Retinal pigment epithelial cell (primary cell): Measurements from ENCODE around the gene SP1.

ENCODE experiments used
- DNase-seq: peaks from one replicate; pipeline ENCODE4 v3.0.0-alpha.2; 2010; ENCODE audit warnings: low read depth
- H3K4me3 ChIP-seq: 2 replicates; pipeline ENCODE4 v1.5.1; 2011; ENCODE audit warnings: mild to moderate bottlenecking, low read length, control low read depth, moderate library complexity
- CTCF ChIP-seq: conservative IDR thresholded peaks from 2 replicates; pipeline ENCODE4 v1.5.1; 2011; ENCODE audit warnings: low read depth, low read length, control low read depth, inconsistent platforms

SP1 gene

GRCh38 chr12:53453953-53454640, 74.1 kb downstream of the SP1 start:
- H3K4me3 ChIP-seq: peak overlapping the region; percentile 99

GRCh38 chr12:53454707-53455106, 74.7 kb downstream of the SP1 start:
- H3K4me3 ChIP-seq: peak overlapping the region; percentile 99
- no peak for DNase-seq
- no peak for TF ChIP-seq CTCF

More at GRCh38 chr12:53453953-53454640, 74.1 kb downstream of the SP1 start:
- TF ChIP-seq CTCF: no peak
- DNase-seq: no peak

- H3K4me3 ChIP-seq: no peak overlapping the region
- no peak for DNase-seq
- TF ChIP-seq CTCF: no peak
Measured at GRCh38 chr12:53456654-53457366, 76.8 kb downstream of the SP1 start.

GRCh38 chr12:53459097-53459496, 79.1 kb downstream of the SP1 start:
- DNase-seq: no peak
- no peak for TF ChIP-seq CTCF
- no peak overlapping the region for H3K4me3 ChIP-seq

- TF ChIP-seq CTCF: no peak
- no peak for DNase-seq
Measured at GRCh38 chr12:53461059-53461458, 81.1 kb downstream of the SP1 start.

GRCh38 chr12:53461591-53461990, 81.6 kb downstream of the SP1 start:
- no peak for DNase-seq
- no peak for TF ChIP-seq CTCF
- H3K4me3 ChIP-seq: no peak overlapping the region

More at GRCh38 chr12:53461059-53461458, 81.1 kb downstream of the SP1 start:
- H3K4me3 ChIP-seq: no peak overlapping the region

- no peak for TF ChIP-seq CTCF
- H3K4me3 ChIP-seq: no peak overlapping the region
- no peak for DNase-seq
Measured at GRCh38 chr12:53462935-53463334, 83.0 kb downstream of the SP1 start.
